ENCODE data around the gene EXOSC5.
"Not testable (repeated sequence)": the region's sequence is repeated elsewhere in the genome, so short reads cannot be mapped to it uniquely, and the experiment has no call there.

Gene EXOSC5

GRCh38 chr19:41397086-41398049, at the start of gene EXOSC5, which contains the start of gene BCKDHA:
Gene EXOSC5 (minus strand): TSS chr19:41397359. CDS start chr19:41397328, 31 bp downstream.
Gene BCKDHA (plus strand): TSS chr19:41397818. CDS start chr19:41397828, 10 bp downstream.
- peak; percentile 100 for DNase-seq (ENCODE audit: low read depth)

DNA sequence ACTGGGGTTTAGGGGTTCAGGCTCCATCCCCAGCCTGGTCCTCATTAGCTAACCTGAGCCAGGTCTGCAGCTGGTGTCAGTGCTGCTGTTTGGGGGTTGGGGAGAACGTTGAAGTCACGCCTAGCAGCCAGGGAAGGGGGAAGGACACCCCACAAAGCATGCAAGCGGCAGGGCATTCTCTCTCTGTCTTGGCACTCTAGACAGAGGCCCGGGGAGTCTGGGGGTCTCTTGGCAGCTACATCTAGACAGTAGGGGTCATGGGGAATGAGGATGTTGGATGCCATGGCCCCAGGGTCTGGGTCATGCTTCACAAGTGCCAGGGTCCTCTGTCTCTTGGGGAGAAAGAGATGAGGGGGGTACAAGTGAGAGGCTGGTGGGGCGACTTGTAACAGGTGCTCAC, 48.4 kb upstream of the EXOSC5 start:
- no peak for DNase-seq (ENCODE audit: low read depth)

DNA sequence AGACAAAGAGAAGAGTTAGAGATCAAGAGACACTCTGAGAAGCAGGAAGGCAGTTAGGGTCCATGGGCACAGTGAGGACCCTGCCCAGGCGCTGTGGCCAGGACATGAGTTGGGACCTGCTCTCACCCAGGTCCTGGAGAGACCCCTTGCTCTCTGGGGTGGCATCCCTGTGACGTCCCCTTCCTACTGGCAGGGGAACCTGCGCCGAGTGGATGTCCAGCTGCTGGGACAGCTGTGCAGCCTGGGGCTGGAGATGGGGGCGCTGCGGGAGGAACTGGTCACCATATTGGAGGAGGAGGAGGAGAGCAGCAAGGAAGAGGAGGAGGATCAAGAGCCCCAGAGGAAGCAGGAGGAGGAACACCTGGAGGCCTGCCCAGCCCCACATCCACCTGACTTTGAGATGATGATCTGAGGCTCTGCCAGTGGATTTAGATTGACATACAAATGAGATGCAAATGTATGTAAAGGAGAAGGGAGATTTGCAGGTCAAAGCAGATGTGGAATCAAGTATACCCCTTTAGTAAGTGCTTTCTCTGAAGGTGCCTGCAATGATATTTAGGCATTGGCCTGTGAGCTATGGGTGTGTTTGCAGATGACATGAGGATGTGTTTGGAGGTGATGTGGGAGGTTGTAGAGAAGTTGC, 46.8 kb upstream of the EXOSC5 start:
- no peak for DNase-seq (ENCODE audit: low read depth)

DNA sequence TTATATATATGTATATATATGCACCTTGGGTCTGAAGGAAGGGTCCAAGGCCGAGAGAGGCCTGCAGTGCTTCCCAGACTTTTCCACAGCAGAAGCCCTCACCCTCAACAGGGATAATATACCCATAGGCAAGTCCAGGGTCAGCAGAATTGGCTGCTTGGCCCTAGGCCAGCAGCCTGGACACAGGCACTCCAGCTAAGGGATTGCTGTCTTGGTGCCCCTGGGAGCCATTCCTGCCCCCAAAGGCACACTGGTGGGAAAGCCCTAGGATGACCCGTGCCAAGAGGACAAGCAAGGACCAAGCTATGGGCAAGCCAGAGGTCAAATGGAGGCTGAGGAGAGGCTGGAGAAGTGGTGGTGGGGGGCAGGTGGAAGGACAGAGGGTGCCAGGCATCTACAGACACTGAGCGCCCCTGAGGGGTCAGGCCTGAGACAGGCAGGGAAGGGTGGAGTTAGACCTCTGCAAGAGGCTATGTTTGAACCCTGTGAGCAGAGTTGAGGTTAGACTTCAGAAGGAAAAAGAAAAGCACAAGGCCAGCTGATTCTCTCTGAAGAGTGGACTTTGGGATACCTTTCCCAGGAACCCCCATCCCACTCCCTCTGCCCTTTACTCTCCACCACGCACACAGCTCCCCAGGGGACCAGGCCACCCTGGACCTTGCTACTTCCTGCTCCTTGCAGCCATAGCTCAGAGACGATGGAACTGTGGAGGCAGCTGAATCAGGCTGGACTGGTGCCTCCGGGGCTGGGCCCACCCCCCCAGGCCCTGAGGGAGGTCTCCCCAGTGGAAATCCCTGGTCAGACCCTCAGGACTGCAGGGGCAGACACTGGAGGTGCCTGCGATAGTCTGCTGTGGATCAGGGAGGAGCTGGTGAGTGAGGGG, 45.6 kb upstream of the EXOSC5 start, which contains the start of gene ERICH4:
Gene ERICH4, plus strand, starts transcription at position 684 of the 883 bp plus-strand sequence. Its CDS starts 14 bp downstream, at position 698.
- DNase-seq (ENCODE audit: low read depth), result no peak

DNA sequence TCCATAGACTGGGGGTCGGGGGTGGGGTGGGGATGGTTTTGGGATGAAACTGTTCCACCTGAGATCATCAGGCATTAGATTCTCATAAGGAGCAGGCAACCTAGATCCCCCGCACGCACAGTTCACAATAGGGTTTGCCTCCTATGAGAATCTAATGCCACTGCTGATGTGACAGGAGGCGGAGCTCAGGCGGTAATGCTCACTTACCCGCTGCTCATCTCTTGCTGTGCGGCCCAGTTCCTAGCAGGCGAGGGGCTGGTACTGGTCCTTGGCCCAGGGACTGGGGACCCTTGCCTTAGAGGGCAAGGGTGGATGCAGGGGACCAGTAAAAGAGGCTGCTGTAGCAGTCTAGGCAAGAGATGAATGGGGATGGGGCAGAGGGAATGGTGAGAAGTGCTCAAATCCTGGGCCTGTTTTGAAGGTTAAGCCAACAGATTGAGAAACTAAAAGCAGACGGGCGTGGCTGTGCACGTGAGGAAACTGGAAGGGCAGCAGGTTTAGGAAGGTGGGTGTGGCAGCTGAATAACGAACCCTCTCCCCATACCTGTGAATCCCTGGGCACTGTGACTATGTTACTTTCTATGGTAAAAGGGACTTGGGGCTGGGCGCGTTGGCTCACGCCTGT, 44.3 kb upstream of the EXOSC5 start:
- DNase-seq (ENCODE audit: low read depth), result no peak

DNA sequence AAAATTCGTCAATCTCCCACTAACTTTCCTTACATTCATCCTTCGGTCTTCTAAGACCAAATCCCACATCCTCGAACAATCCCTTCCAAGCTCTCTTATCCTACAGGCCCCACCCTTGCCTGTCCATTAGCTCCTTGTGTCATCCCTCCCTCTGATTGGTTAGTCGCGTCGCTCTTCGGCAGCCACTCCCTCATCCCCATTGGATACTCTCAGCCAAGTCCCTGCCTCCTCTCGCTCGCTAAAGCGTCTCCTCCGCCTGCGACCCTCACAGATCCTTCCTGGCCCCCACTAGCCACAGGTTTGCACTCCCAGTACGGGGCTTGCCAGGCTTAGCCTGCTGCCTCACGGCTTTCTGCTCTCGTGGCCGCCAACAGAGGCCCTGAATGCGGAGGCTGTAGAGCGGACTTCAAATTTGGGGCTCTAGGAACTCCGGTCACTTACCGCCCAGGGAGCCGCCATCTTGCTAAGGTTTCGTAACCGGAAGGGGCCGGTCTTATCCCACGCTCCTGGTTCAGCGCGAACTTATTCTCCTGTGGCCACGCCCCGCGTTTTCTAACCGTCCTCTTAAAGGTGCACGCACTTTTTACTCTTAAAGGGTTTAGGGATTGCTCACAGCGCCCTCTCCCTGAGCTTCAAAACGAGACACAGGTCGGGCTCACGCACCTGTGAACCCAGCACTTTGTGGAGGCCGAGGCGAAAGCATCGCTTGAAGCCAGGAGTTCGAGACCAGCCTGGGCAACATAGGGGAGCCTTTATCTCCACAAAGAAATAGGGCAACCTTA, 42.5 kb upstream of the EXOSC5 start, which contains the start of gene DMAC2:
Gene DMAC2, minus strand, starts transcription at position 472 of the 782 bp plus-strand sequence. Its CDS starts 13 bp downstream, at position 459.
- DNase-seq (ENCODE audit: low read depth), result peak; percentile 95

- DNase-seq (ENCODE audit: low read depth), result no peak
Measured at GRCh38 chr19:41437944-41438574, 40.9 kb upstream of the EXOSC5 start.

- DNase-seq (ENCODE audit: low read depth), result no peak
Measured at GRCh38 chr19:41436674-41436951, 39.5 kb upstream of the EXOSC5 start.

GRCh38 chr19:41435936-41436673, 38.9 kb upstream of the EXOSC5 start:
- DNase-seq (ENCODE audit: low read depth), result no peak

DNA sequence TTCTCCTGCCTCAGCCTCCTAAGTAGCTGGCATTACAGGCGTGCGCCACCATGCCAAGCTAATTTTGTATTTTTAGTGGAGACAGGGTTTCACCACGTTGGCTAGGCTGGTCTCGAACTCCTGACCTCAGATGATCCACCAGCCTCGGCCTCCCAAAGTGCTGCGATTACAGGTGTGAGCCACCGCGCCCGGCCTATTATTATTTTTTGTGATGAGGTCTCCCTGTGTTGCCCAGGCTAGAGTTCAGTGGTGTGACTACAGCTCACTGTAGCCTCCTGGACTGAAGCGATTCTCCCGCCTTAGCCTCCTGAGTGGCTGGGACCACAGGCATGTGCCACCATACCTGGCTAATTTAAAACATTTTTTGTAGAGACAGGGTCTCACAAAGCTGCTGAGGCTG, 38.2 kb upstream of the EXOSC5 start:
- DNase-seq (ENCODE audit: low read depth), result not testable (repeated sequence)

- no peak for DNase-seq (ENCODE audit: low read depth)
Measured at GRCh38 chr19:41434450-41434849, 37.3 kb upstream of the EXOSC5 start.

- DNase-seq (ENCODE audit: low read depth), result no peak
Measured at GRCh38 chr19:41433171-41433570, 36.0 kb upstream of the EXOSC5 start.

- DNase-seq (ENCODE audit: low read depth), result peak; percentile 27
Measured at GRCh38 chr19:41431426-41432386, 34.5 kb upstream of the EXOSC5 start.

- no peak for DNase-seq (ENCODE audit: low read depth)
Measured at GRCh38 chr19:41430922-41431321, 33.8 kb upstream of the EXOSC5 start.

DNA sequence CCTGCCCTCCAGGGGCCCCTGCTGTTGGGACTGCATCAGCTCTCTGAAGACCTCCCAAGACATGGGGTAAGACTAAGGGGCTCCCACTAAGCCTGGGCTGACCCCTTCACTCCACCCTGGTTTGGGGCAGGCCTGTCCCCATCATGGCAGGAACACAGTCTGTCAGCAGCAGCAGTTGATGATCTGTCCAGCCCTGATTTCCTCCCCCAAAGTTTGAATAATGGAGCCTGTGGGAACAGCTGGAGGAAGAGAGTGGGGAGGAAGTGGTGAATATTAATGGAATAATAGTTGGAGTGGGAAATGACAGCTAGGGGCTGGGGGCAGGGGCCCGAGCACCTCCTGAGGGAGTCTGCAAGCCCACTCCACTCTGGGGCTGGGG, 31.3 kb upstream of the EXOSC5 start:
- DNase-seq (ENCODE audit: low read depth), result no peak

DNA sequence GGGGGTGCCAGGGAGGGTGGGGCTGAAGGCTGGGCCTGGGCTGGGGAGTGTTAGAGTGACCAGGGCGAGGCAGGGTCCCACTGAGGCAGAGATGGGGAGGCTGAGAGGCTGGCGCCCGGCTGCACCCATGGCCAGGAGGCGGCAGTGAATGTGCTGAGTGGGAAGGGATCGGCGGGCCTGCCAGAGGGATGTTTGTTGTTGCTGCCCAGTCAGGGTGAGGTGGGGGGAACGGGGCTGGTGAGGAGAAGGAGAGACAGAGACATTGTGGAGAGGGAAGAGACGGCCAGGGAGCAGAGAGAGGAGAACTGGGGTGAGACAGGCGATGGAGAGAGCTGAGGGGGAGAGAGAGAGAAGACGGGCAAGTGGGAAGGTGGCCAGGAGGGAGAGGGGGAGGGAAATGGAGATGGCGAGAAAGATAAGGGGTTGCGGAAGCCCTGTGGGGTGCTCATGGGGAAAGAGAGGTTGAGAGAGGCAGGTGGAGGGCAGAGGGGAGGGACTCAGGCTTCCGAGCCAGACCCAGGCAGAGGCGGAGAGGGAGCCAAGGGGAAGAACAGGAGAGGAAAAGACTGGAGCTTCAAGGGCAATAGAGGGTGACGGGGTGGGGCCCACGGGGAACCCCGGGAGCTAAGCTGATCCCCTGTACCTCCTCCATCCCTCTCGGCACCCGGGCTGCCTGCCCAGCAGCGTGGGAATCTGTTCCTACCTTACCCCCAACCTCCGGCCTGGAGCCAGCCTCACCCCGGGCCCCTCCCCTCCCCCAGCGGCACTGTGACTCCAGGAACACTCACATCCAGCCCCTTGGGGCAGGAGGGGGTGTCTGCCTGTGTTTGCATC, 30.7 kb upstream of the EXOSC5 start:
- no peak for DNase-seq (ENCODE audit: low read depth)

GRCh38 chr19:41426952-41427646, 29.9 kb upstream of the EXOSC5 start, which contains the start of gene B3GNT8:
Gene B3GNT8 (minus strand): TSS chr19:41427374. CDS start chr19:41426778, 596 bp downstream.
- peak; percentile 61 for DNase-seq (ENCODE audit: low read depth)

Measured in fibroblast of gingiva (primary cell).